GM21390 (cell line): ENCODE results near the gene RAB28.
A peak's percentile ranks its signal among the peaks of the same experiment; 100 is the strongest.
"Not testable (repeated sequence)": the region's sequence is repeated elsewhere in the genome, so short reads cannot be mapped to it uniquely, and the experiment has no call there.

ENCODE experiments used
- ATAC-seq: cut with Tn5 transposase; IDR thresholded peaks from one replicate; pipeline ENCODE4 v1.9.1; 2021; ENCODE audit not compliant: unreplicated experiment

RAB28 gene

DNA sequence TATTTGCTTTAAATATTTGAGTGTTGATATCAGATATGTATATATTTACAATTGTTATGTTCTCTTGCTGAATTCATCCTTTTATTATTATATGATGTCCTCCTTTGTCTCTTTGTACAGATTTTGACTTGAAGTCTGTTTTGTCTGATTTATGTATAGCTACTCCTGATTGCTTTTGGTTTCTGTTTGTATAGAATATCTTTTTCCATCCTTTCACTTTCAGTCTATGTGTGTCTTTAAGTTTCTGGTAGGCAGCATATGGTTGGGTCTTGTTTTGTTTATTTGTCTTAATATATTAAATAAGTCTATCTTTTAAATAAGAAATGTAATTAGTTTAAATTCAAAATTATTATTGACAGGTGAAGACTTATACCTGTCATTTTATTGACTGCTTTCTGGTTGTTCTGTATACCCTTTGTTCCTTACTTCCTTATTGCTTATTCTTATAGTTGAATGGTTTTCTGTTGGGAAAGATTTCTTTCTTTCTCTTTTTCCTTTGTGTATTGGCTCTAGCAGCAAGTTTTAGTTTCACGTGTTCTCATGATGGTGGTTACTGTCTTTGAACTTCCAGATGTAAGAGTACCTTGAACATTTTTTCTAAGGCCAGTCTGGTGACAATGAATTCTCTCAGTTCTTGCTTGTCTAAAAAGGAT lies 31.1 kb downstream of the RAB28 start:
- peak; percentile 59 for ATAC-seq

DNA sequence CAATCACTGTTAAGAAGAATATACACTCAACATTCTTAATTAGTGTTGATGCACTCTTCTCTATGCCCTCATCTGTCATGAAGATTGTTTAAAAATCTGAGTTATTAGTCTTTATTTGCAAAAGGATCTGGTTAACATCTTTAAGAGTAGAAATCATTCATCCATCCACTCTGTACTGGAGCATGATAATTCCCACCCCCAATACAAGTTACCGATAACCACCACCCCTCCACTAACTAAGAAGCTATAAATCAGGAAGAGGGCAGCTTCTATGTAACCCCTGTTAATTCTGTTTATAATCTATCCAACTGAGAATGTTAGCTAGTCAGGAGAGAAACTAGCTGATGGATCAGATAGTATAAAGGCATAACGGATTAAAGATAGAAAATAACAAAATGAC lies 34.5 kb downstream of the RAB28 start:
- ATAC-seq = no peak

DNA sequence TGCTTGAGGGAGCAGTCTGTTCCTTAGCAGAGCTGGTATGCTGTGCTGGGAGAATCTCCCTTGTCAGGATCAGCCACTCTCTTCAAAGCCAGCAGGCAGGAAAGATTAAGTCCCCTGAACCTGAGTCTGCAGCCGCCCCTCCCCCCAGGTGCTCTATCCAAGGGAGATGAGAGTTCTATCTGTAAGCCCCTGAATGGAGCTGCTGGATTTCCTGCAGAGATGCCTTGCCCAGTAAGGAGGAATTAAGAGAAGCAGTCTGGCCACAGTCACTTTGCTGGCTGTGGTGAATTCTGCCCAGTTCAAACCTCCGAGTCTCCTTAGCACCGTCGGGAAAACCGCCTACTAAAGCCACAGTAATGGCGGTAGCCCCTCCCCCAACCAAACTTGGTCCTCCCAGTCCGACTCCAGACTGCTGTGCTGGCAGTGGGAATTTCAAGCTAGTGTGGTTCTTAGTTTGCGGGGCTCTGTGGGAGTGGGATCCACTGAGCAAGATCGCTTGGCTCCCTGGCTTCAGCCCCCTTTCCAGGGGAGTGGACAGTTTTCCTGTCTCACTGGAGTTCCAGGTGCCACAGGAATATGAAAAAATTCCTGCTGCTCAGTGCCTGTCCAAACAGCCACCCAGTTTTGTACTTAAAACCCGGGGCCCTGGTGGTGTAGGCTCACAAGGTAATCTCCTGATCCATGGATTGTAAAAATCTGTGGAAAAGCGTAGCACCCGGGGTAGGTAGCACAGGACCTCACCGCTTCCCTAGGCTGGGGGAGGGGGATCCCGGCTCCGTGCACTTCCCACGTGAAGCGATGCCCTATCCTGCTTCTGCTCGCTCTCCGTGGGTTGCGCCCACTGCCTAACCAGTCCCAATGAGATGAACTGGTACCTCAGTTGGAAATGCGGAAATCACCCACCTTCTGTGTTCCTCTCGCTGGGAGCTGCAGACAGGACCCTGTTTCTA lies 38.0 kb downstream of the RAB28 start:
- ATAC-seq = no peak

GRCh38 chr4:13441506-13441905 lies 42.6 kb downstream of the RAB28 start:
- no peak for ATAC-seq

GRCh38 chr4:13436962-13437361 lies 47.2 kb downstream of the RAB28 start:
- ATAC-seq = no peak

GRCh38 chr4:13432453-13432852 lies 51.7 kb downstream of the RAB28 start:
- ATAC-seq = no peak

GRCh38 chr4:13430834-13431568 lies 53.1 kb downstream of the RAB28 start:
- no peak for ATAC-seq

DNA sequence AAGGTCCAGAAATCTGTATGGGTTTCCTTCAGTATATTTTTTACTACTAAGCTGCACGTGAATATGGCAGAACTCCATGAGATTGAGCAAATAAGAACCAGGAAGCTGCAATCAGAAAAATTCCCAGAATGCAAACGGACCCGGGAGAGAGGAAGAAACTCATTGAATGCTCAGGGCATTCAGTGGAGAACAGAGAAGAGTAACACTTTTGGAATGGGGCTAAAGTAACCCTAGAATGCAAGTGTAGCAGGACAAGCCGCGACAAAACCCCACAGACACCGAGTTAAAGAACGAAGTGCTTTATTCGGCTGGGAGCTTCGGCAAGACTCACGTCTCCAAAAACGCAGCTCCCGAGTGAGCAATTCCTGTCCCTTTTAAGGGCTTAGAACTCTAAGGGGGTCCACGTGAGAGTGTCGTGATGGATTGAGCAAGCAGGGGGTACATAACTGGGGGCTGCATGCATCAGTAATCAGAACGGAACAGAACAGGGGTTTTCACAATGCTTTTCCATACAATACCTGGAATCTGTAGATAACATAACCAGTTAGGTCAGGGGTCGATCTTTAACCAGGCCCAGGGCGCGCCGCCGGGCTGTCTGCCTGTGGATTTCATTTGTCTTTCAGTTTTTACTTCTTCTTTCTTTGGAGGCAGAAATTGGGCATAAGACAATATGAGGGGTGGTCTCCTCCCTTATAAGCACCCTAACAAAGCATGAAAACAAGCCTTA lies 56.4 kb downstream of the RAB28 start:
- ATAC-seq = no peak

- ATAC-seq = no peak
Measured at GRCh38 chr4:13415068-13415785, 68.9 kb downstream of the RAB28 start.

DNA sequence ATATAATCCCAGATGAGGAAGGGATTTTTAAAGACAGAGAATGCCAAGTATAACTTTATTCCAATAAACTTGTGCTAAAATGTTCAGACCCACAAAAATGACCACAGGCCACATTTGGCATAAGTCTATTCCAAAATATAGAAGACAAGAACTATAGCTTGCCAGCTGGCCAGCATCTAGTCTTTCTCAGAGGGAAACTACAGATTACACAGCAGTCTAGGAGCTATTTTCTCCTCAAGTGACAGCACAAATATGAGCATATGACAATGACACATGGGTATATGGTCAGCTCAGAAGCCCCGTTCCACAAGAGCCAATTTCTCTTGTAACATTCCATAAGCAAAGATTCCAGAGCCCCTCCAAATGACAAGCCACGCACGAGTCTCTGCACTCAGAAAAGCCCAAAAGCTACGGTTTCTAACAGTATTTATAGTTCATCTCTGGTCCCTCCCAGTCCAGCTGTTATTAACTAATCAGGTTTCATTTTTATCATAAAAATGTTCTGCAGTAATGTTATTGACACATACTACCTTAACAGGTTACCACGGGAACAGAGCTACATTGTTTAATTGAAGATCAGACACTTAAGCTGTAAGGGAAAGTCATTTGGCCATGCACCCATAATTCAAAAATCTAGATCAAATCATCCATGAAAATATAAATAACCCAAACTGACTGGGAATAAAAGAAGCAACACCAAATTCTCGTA lies 70.3 kb downstream of the RAB28 start:
- ATAC-seq = no peak

GRCh38 chr4:13411942-13412341 lies 72.2 kb downstream of the RAB28 start:
- no peak for ATAC-seq

- no peak for ATAC-seq
Measured at GRCh38 chr4:13409324-13409723, 74.8 kb downstream of the RAB28 start.

GRCh38 chr4:13406156-13406555 lies 78.0 kb downstream of the RAB28 start:
- ATAC-seq = not testable (repeated sequence)

DNA sequence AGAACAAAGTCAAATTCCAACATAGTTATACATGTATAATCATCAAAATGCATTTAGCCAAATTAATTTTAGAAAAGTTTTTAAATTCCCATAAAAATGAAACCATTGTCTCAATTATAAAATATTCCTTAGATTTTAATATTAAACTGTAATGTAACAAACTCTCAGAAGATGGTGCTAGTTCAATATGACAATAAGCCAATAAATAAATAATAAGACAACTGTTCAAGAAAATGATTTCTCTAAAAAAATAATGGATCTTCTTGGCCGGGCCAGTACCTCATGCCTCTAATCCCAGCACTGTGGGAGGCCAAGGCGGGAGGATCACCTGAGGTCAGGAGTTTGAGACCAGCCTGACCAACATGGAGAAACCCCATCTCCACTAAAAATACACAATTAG lies 80.3 kb downstream of the RAB28 start:
- ATAC-seq = no peak

DNA sequence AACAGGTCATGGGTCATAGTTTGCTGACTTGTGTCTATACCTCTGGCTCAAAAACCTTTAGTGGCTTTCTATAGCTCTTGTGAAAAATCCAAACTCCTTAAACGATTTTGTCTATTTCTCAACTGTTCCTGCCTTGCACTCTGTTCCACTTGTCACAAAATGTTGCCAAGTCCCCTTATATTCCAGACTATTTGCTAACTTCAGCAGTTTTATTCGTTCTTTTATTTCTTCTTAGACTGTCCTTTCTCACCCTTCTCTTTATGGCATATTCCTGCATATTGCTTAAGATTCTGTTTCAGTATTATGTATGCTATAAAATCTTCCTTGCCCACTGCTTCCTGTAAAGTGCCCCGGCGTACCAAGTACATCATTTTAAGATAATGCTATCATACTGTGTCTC lies 80.8 kb downstream of the RAB28 start:
- no peak for ATAC-seq

DNA sequence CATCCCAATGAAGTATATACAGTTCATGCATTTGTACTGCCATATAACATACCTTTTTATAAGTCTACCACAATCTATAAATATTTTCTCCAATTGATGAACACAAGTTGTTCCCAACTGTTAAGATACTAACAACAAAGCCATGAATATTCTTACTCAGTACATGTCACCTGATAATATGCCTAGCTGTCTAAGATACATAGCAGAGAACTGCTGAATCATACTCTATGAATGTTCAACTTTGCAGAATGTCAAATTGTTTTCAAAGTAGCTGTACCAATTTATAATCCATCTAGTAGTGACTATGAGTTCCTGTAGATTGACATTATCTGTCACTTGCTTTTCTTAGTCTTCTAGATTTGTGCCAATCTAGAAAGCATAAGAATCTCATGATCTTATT lies 84.9 kb downstream of the RAB28 start:
- ATAC-seq = no peak

GRCh38 chr4:13396161-13396560 lies 88.0 kb downstream of the RAB28 start:
- ATAC-seq = no peak

DNA sequence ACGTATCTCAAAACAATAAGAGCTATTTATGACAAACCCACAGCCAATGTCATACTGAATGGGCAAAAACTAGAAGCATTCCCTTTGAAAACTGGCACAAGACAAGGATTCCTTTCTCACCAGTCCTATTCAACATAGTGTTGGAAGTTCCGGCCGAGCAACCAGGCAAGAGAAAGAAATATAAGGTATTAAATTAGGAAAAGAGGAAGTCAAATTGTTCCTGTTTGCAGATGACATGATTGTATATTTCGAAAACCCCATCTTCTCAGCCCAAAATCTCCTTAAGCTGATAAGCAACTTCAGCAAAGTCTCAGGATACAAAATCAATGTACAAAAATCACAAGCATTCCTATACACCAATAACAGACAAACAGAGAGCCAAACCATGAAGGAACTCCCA lies 94.2 kb downstream of the RAB28 start:
- not testable (repeated sequence) for ATAC-seq

GRCh38 chr4:13386405-13387107 lies 97.6 kb downstream of the RAB28 start:
- peak; percentile 78 for ATAC-seq
